Activated CD4-positive, alpha-beta memory T cell treated with anti-CD3 and anti-CD28 coated beads, Interleukin-2, amount 10 ng/mL, durations not matched to agents 7 days and 5 days (primary cell): ENCODE measurements around the gene NIT1. TPM values are rescaled to one million over a fixed set of nuclear protein-coding genes. Genes with fewer than 3 reads are reported as not detected.

Experiments used
- CTCF ChIA-PET: fragments of 350-600 bp; sonication (Branson Sonifier 250); formaldehyde crosslinking; loops from one replicate; lab custom pipeline; 2021; ENCODE audit warnings: antibody characterized with exemption, inconsistent platforms; lab: Charles Lee
- POLR2A ChIA-PET: fragments of 350-600 bp; sonication (Branson Sonifier 250); formaldehyde crosslinking; loops from one replicate; lab custom pipeline; 2021; ENCODE audit warnings: antibody characterized with exemption; lab: Charles Lee
- DNase-seq: peaks from one replicate; pipeline ENCODE4 v3.0.0-alpha.2; 2020
- H3K27ac Mint-ChIP-seq: one replicate; pipeline ENCODE4 v1.8.0; 2021; ENCODE audit warnings: mild to moderate bottlenecking, mixed read lengths
- H3K27me3 Mint-ChIP-seq: one replicate; pipeline ENCODE4 v1.8.0; 2021; ENCODE audit warnings: mixed read lengths
- H3K36me3 Mint-ChIP-seq: one replicate; pipeline ENCODE4 v1.8.0; 2021; ENCODE audit warnings: low read depth, mixed read lengths
- H3K4me1 Mint-ChIP-seq: one replicate; pipeline ENCODE4 v1.8.0; 2021; ENCODE audit warnings: mixed read lengths
- H3K4me3 Mint-ChIP-seq: one replicate; pipeline ENCODE4 v1.8.0; 2021; ENCODE audit warnings: mild to moderate bottlenecking, mixed read lengths
- H3K9me3 Mint-ChIP-seq: one replicate; pipeline ENCODE4 v1.8.0; 2021; ENCODE audit warnings: mixed read lengths
- total RNA-seq, 2 experiments: library from RNA; stranded (reverse); gene quantifications; one replicate each; pipeline ENCODE4 v1.2.3, GENCODE V29; 2021

NIT1 gene
- total RNA-seq, 2 experiments from 2014 or later: 50.8 to 51.5 TPM

- Mint-ChIP-seq H3K4me1 (peaks cover 68% of the 10 kb centered on the region), H3K4me3 (peak overlapping the region; percentile 92), H3K27me3 (no peaks in the 10 kb centered on the region), H3K9me3 (no peaks in the 10 kb centered on the region), H3K36me3 (peaks cover 61% of the 10 kb centered on the region), H3K27ac (peak overlapping the region; percentile 66)
- POLR2A ChIA-PET: interaction anchor here (1.1 to 1.6 kb wide), 3 partner anchors 16 to 114 kb away, joined by 3 to 5 read pairs (median 4); partner anchors contain the start of gene USF1
- no peak for DNase-seq
- CTCF ChIA-PET: no interaction called here
Observed at GRCh38 chr1:161160671-161161145, 42.8 kb downstream of the NIT1 start.

GRCh38 chr1:161161652-161162051, 43.7 kb downstream of the NIT1 start:
- Mint-ChIP-seq H3K4me1 (peaks cover 67% of the 10 kb centered on the region), H3K27me3 (no peaks in the 10 kb centered on the region), H3K27ac (no peak overlapping the region), H3K9me3 (no peaks in the 10 kb centered on the region), H3K4me3 (no peak overlapping the region), H3K36me3 (peaks cover 58% of the 10 kb centered on the region)
- POLR2A ChIA-PET: interaction anchor here (1.1 to 1.6 kb wide), 7 partner anchors 15 to 115 kb away, joined by 3 to 5 read pairs (median 4); partner anchors contain the start of genes DEDD, TOMM40L and USF1
- DNase-seq: no peak
- CTCF ChIA-PET: interaction anchor here (0.8 to 1.0 kb wide), 2 partner anchors 19 to 144 kb away, joined by 3 read pairs; no protein-coding TSS in a partner anchor

GRCh38 chr1:161162052-161162451, 44.1 kb downstream of the NIT1 start:
- DNase-seq: no peak
- H3K36me3 Mint-ChIP-seq: peaks cover 55% of the 10 kb centered on the region
- no peaks in the 10 kb centered on the region for H3K27me3 Mint-ChIP-seq
- H3K4me3 Mint-ChIP-seq: no peak overlapping the region
- POLR2A ChIA-PET: interaction anchor here (1.2 to 1.6 kb wide), 6 partner anchors 15 to 116 kb away, joined by 3 to 5 read pairs (median 4); partner anchors contain the start of genes DEDD, TOMM40L and USF1
- H3K27ac Mint-ChIP-seq: no peak overlapping the region
- H3K4me1 Mint-ChIP-seq: peaks cover 66% of the 10 kb centered on the region
- no peaks in the 10 kb centered on the region for H3K9me3 Mint-ChIP-seq
- CTCF ChIA-PET: interaction anchor here (0.8 to 1.0 kb wide), 3 partner anchors 18 to 143 kb away, joined by 3 read pairs; partner anchors contain the start of gene NDUFS2

- no peak for DNase-seq
- Mint-ChIP-seq H3K27me3 (no peaks in the 10 kb centered on the region), H3K36me3 (peaks cover 48% of the 10 kb centered on the region), H3K9me3 (no peaks in the 10 kb centered on the region), H3K27ac (no peak overlapping the region), H3K4me1 (peaks cover 69% of the 10 kb centered on the region), H3K4me3 (no peak overlapping the region)
- POLR2A ChIA-PET: interaction anchor here (1.2 to 1.6 kb wide), 4 partner anchors 19 to 63 kb away, joined by 3 to 5 read pairs (median 4); partner anchors contain the start of genes DEDD and TOMM40L
- CTCF ChIA-PET: interaction anchor here (1.0 kb wide), 1 partner anchor 39 kb away, joined by 3 read pairs; the partner anchor contains the start of gene NDUFS2
Observed at GRCh38 chr1:161162806-161163205, 44.9 kb downstream of the NIT1 start.

- Mint-ChIP-seq H3K4me3 (no peak overlapping the region), H3K36me3 (peaks cover 38% of the 10 kb centered on the region), H3K4me1 (peaks cover 67% of the 10 kb centered on the region), H3K27ac (peak overlapping the region; percentile 7), H3K27me3 (no peaks in the 10 kb centered on the region), H3K9me3 (no peaks in the 10 kb centered on the region)
- ChIA-PET CTCF (interaction anchor here (0.8 to 3.9 kb wide), 3 partner anchors 23 to 62 kb away, joined by 3 to 9 read pairs (median 3); partner anchors contain the start of gene TOMM40L), POLR2A (no interaction called here)
- no peak for DNase-seq
Observed at GRCh38 chr1:161163793-161164192, 45.9 kb downstream of the NIT1 start.

GRCh38 chr1:161164901-161165610, 47.2 kb downstream of the NIT1 start:
- H3K36me3 Mint-ChIP-seq: peaks cover 40% of the 10 kb centered on the region
- DNase-seq: no peak
- peaks cover 59% of the 10 kb centered on the region for H3K4me1 Mint-ChIP-seq
- ChIA-PET CTCF (interaction anchor here (0.6 to 4.4 kb wide), 26 partner anchors 8 to 373 kb away, joined by 3 to 69 read pairs (median 8); partner anchors contain the start of genes APOA2, B4GALT3, DEDD and KLHDC9), POLR2A (interaction anchor here (0.7 to 5.0 kb wide), 19 partner anchors 8 to 226 kb away, joined by 3 to 69 read pairs (median 7); partner anchors contain the start of genes B4GALT3, DEDD, NDUFS2 and NIT1)
- H3K27me3 Mint-ChIP-seq: no peaks in the 10 kb centered on the region
- H3K9me3 Mint-ChIP-seq: no peaks in the 10 kb centered on the region
- peak overlapping the region; percentile 94 for H3K27ac Mint-ChIP-seq
- H3K4me3 Mint-ChIP-seq: peak overlapping the region; percentile 88

- DNase-seq: peak; percentile 96
- Mint-ChIP-seq H3K27me3 (no peaks in the 10 kb centered on the region), H3K4me1 (peaks cover 49% of the 10 kb centered on the region), H3K4me3 (peak within 1 kb of the TSS; percentile 88), H3K27ac (peak within 1 kb of the TSS; percentile 94), H3K36me3 (peaks cover 43% of the 10 kb centered on the region), H3K9me3 (no peaks in the 10 kb centered on the region)
- ChIA-PET POLR2A (interaction anchor here (0.7 to 5.0 kb wide), 22 partner anchors 9 to 225 kb away, joined by 3 to 69 read pairs (median 7); partner anchors contain the start of genes ARHGAP30, B4GALT3, DEDD and KLHDC9), CTCF (interaction anchor here (0.6 to 4.4 kb wide), 41 partner anchors 9 to 373 kb away, joined by 3 to 69 read pairs (median 5); partner anchors contain the start of genes ADAMTS4, APOA2, B4GALT3 and DEDD)
Observed at GRCh38 chr1:161165742-161166668, 48.1 kb downstream of the NIT1 start, which contains the start of gene PPOX. Gene PPOX, plus strand, starts transcription at chr1:161166426. Its CDS starts 422 bp downstream, at chr1:161166848.

GRCh38 chr1:161166669-161167548, 49.0 kb downstream of the NIT1 start:
- peaks cover 45% of the 10 kb centered on the region for H3K36me3 Mint-ChIP-seq
- DNase-seq: no peak
- POLR2A ChIA-PET: interaction anchor here (0.6 to 5.0 kb wide), 14 partner anchors 9 to 222 kb away, joined by 3 to 69 read pairs (median 12); partner anchors contain the start of genes ARHGAP30, B4GALT3, NDUFS2 and NIT1
- peak overlapping the region; percentile 88 for H3K4me3 Mint-ChIP-seq
- peak overlapping the region; percentile 94 for H3K27ac Mint-ChIP-seq
- H3K4me1 Mint-ChIP-seq: peaks cover 43% of the 10 kb centered on the region
- no peaks in the 10 kb centered on the region for H3K27me3 Mint-ChIP-seq
- CTCF ChIA-PET: interaction anchor here (0.7 to 4.4 kb wide), 30 partner anchors 9 to 222 kb away, joined by 3 to 69 read pairs (median 8); partner anchors contain the start of genes APOA2, B4GALT3, DEDD and NDUFS2
- no peaks in the 10 kb centered on the region for H3K9me3 Mint-ChIP-seq

- no peak overlapping the region for H3K4me3 Mint-ChIP-seq
- H3K9me3 Mint-ChIP-seq: no peaks in the 10 kb centered on the region
- peaks cover 40% of the 10 kb centered on the region for H3K4me1 Mint-ChIP-seq
- no peak for DNase-seq
- ChIA-PET CTCF (interaction anchor here (1.4 kb wide), 1 partner anchor 57 kb away, joined by 6 read pairs; the partner anchor contains the start of gene TOMM40L), POLR2A (interaction anchor here (4.5 to 5.0 kb wide), 3 partner anchors 7 to 34 kb away, joined by 52 to 69 read pairs (median 63); partner anchors contain the start of genes B4GALT3, NDUFS2 and UFC1)
- no peak overlapping the region for H3K27ac Mint-ChIP-seq
- no peaks in the 10 kb centered on the region for H3K27me3 Mint-ChIP-seq
- H3K36me3 Mint-ChIP-seq: peaks cover 48% of the 10 kb centered on the region
Observed at GRCh38 chr1:161168906-161169305, 51.0 kb downstream of the NIT1 start.
